ENCODE measurements around the gene METTL18. TPM values are rescaled to one million over a fixed set of nuclear protein-coding genes. Genes with fewer than 3 reads are reported as not detected.

Gene METTL18
- total and polyA plus RNA-seq, 2 donors (not counting 1 experiment from before 2014, with no cell fraction given), result 3.1 to 18.9 TPM

- CTCF ChIA-PET, result interaction anchor here (1.5 kb wide), 1 partner anchor 13 kb away, joined by 3 read pairs; no protein-coding TSS in a partner anchor
- Histone ChIP-seq H3K79me2 (ENCODE audit: control insufficient read depth, insufficient read depth, low read length) (no peaks in the 10 kb centered on the region), H3K27ac (ENCODE audit: low read length in 2 of 2) (no peak overlapping the region), H3K4me2 (replicated peaks; ENCODE audit: low read depth, low read length, poor library complexity, severe bottlenecking) (no peak overlapping the region), H2AFZ (ENCODE audit: insufficient read depth, low read depth, low read length, poor library complexity, severe bottlenecking) (no peak overlapping the region), H3K4me3 (ENCODE audit: control extremely low read depth in 1 of 5, extremely low read depth in 1 of 5, insufficient read depth in 1 of 5, low read depth in 2 of 5, low read length in 4 of 5) (no peak overlapping the region), H3K36me3 (replicated peaks in 1 of 2; ENCODE audit: control extremely low read depth in 1 of 2, control insufficient read depth in 1 of 2, extremely low read depth in 1 of 2, insufficient read depth in 2 of 2, low read length in 1 of 2) (no peaks in the 10 kb centered on the region), H4K20me1 (ENCODE audit: control insufficient read depth, insufficient read depth, low read length, poor library complexity, severe bottlenecking) (no peaks in the 10 kb centered on the region), H3K4me1 (ENCODE audit: control insufficient read depth in 2 of 2, insufficient read depth in 2 of 2, low read length in 2 of 2) (no peaks in the 10 kb centered on the region), H3K27me3 (replicated peaks in 1 of 4; ENCODE audit: control extremely low read depth in 1 of 4, control insufficient read depth in 3 of 4, insufficient read depth in 4 of 4, low read length in 3 of 4) (no peaks in the 10 kb centered on the region), H3K9me3 (ENCODE audit: control extremely low read depth in 1 of 3, control insufficient read depth in 2 of 3, insufficient read depth in 1 of 3, low read length in 2 of 3) (peaks cover 0 to 6% (median 0%) of the 10 kb centered on the region in 3 donors), H3K9ac (ENCODE audit: low read length) (no peak overlapping the region)
- no peak overlapping the region for H3K27ac Mint-ChIP-seq
- intact Hi-C loops (cut with micrococcal nuclease), result no loop called here
- no peaks in the 10 kb centered on the region for H3K4me1 Mint-ChIP-seq
- no CpG with 5 or more reads among the region's 4 CpGs for WGBS (ENCODE audit: insufficient coverage)
- ATAC-seq (ENCODE audit: low read depth) (no peak), DNase-seq (no peak)
- H3K4me3 Mint-ChIP-seq, result no peak overlapping the region
- no peak for TF ChIP-seq EZH2 (IDR thresholded peaks at IDR 0.05; ENCODE audit: borderline replicate concordance, insufficient read depth, low read depth, low read length, poor library complexity, severe bottlenecking)
- TF ChIP-seq, protein P1, sequence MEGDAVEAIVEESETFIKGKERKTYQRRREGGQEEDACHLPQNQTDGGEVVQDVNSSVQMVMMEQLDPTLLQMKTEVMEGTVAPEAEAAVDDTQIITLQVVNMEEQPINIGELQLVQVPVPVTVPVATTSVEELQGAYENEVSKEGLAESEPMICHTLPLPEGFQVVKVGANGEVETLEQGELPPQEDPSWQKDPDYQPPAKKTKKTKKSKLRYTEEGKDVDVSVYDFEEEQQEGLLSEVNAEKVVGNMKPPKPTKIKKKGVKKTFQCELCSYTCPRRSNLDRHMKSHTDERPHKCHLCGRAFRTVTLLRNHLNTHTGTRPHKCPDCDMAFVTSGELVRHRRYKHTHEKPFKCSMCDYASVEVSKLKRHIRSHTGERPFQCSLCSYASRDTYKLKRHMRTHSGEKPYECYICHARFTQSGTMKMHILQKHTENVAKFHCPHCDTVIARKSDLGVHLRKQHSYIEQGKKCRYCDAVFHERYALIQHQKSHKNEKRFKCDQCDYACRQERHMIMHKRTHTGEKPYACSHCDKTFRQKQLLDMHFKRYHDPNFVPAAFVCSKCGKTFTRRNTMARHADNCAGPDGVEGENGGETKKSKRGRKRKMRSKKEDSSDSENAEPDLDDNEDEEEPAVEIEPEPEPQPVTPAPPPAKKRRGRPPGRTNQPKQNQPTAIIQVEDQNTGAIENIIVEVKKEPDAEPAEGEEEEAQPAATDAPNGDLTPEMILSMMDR (IDR thresholded peaks at IDR 0.05), result no peak
- POLR2A ChIA-PET, result no interaction called here
- peaks cover 18% of the 10 kb centered on the region for H3K27me3 Mint-ChIP-seq
- no peaks in the 10 kb centered on the region for H3K9me3 Mint-ChIP-seq (ENCODE audit: insufficient read depth)
Measured at GRCh38 chr1:169753549-169753948, 41.2 kb downstream of the METTL18 start.

GRCh38 chr1:169750041-169750440, 44.7 kb downstream of the METTL18 start:
- H3K4me1 Mint-ChIP-seq, result no peaks in the 10 kb centered on the region
- peaks cover 13% of the 10 kb centered on the region for H3K27me3 Mint-ChIP-seq
- H3K4me1 ChIP-seq (ENCODE audit: control insufficient read depth in 2 of 2, insufficient read depth in 2 of 2, low read length in 2 of 2), result no peaks in the 10 kb centered on the region
- POLR2A ChIA-PET, result no interaction called here
- H3K27me3 ChIP-seq (replicated peaks in 1 of 4; ENCODE audit: control extremely low read depth in 1 of 4, control insufficient read depth in 3 of 4, insufficient read depth in 4 of 4, low read length in 3 of 4), result no peaks in the 10 kb centered on the region
- intact Hi-C loops (cut with micrococcal nuclease), result no loop called here
- H3K79me2 ChIP-seq (ENCODE audit: control insufficient read depth, insufficient read depth, low read length), result no peaks in the 10 kb centered on the region
- ATAC-seq (ENCODE audit: low read depth) (no peak), DNase-seq (no peak)
- no peaks in the 10 kb centered on the region for H3K36me3 ChIP-seq (replicated peaks in 1 of 2; ENCODE audit: control extremely low read depth in 1 of 2, control insufficient read depth in 1 of 2, extremely low read depth in 1 of 2, insufficient read depth in 2 of 2, low read length in 1 of 2)
- no peak overlapping the region for H3K27ac ChIP-seq (ENCODE audit: low read length in 2 of 2)
- H4K20me1 ChIP-seq (ENCODE audit: control insufficient read depth, insufficient read depth, low read length, poor library complexity, severe bottlenecking), result no peaks in the 10 kb centered on the region
- WGBS (ENCODE audit: insufficient coverage), result 89% methylated on average over 1 of the region's 1 CpG
- TF ChIP-seq, protein P1 (IDR thresholded peaks at IDR 0.05), result no peak
- TF ChIP-seq EZH2 (IDR thresholded peaks at IDR 0.05; ENCODE audit: borderline replicate concordance, insufficient read depth, low read depth, low read length, poor library complexity, severe bottlenecking), result no peak
- no peaks in the 10 kb centered on the region for H3K9me3 Mint-ChIP-seq (ENCODE audit: insufficient read depth)
- no peak overlapping the region for H3K27ac Mint-ChIP-seq
- no peak overlapping the region for H2AFZ ChIP-seq (ENCODE audit: insufficient read depth, low read depth, low read length, poor library complexity, severe bottlenecking)
- CTCF ChIA-PET, result no interaction called here
- no peak overlapping the region for H3K4me3 ChIP-seq (ENCODE audit: control extremely low read depth in 1 of 5, extremely low read depth in 1 of 5, insufficient read depth in 1 of 5, low read depth in 2 of 5, low read length in 4 of 5)
- no peak overlapping the region for H3K9ac ChIP-seq (ENCODE audit: low read length)
- H3K9me3 ChIP-seq (ENCODE audit: control extremely low read depth in 1 of 3, control insufficient read depth in 2 of 3, insufficient read depth in 1 of 3, low read length in 2 of 3), result no peaks in the 10 kb centered on the region
- no peak overlapping the region for H3K4me2 ChIP-seq (replicated peaks; ENCODE audit: low read depth, low read length, poor library complexity, severe bottlenecking)
- H3K4me3 Mint-ChIP-seq, result no peak overlapping the region
